ENCODE results near the gene MAST4. TPM values are rescaled to one million over a fixed set of nuclear protein-coding genes. Genes with fewer than 3 reads are reported as not detected.
A peak's percentile ranks its signal among the peaks of the same experiment; 100 is the strongest.

The MAST4 gene
- polyA plus RNA-seq, 1 donor (not counting 4 experiments of a cell fraction or from before 2014, with no cell fraction given): 19.8 TPM

GRCh38 chr5:66958201-66958979 is 362.2 kb downstream of the MAST4 start:
- no peaks in the 10 kb centered on the region for H3K9me3 ChIP-seq (ENCODE audit: control insufficient read depth, low read depth, low read length)
- H4K20me1 ChIP-seq (ENCODE audit: control insufficient read depth, extremely low read depth, insufficient read depth, low read length): no peaks in the 10 kb centered on the region
- peak overlapping the region; percentile 9 for H2AFZ ChIP-seq (ENCODE audit: control insufficient read depth, low read length)
- TF ChIP-seq CTCF (optimal IDR thresholded peaks at IDR 0.05 in 1 of 3, IDR thresholded peaks at IDR 0.05 in 1 of 3, conservative IDR thresholded peaks at IDR 0.05 in 1 of 3; ENCODE audit: extremely low read depth in 1 of 3, insufficient read depth in 2 of 3, low read length in 3 of 3) (no peak), EZH2 (IDR thresholded peaks at IDR 0.05; ENCODE audit: low read length) (no peak)
- no peaks in the 10 kb centered on the region for H3K36me3 ChIP-seq (ENCODE audit: control insufficient read depth in 2 of 2, extremely low read depth in 1 of 2, insufficient read depth in 2 of 2, low read length in 2 of 2)
- DNase-seq (ENCODE audit: low read depth, low spot score): no peak
- peak; percentile 80 for FAIRE-seq
- peak overlapping the region; percentile 82 for H3K27ac ChIP-seq (ENCODE audit: control insufficient read depth, insufficient read depth, low read length)
- peak overlapping the region; percentile 94 for H3K4me2 ChIP-seq (ENCODE audit: control insufficient read depth, extremely low read depth, insufficient read depth, low read depth, low read length)
- H3K79me2 ChIP-seq (ENCODE audit: control insufficient read depth, insufficient read depth, low read length): no peaks in the 10 kb centered on the region
- peak overlapping the region; percentile 74 for H3K9ac ChIP-seq (ENCODE audit: control insufficient read depth, extremely low read depth, insufficient read depth, low read length)
- no peaks in the 10 kb centered on the region for H3K27me3 ChIP-seq (ENCODE audit: control insufficient read depth, extremely low read depth, insufficient read depth, low read length)
- peaks cover 31% of the 10 kb centered on the region for H3K4me1 ChIP-seq (ENCODE audit: control insufficient read depth, extremely low read depth, insufficient read depth, low read length)
- H3K4me3 ChIP-seq (ENCODE audit: control insufficient read depth in 2 of 3, extremely low read depth in 1 of 3, insufficient read depth in 2 of 3, low read depth in 1 of 3, low read length in 3 of 3): peak overlapping the region in 2 of 3 experiments; percentile 62 to 68
- dilution Hi-C loops (cut with MboI; ENCODE audit: extremely low pct_ligation_motif_present, low sequenced_read_pairs): no loop called here
- no peaks in the 10 kb centered on the region for H3K9me1 ChIP-seq (ENCODE audit: control insufficient read depth, extremely low read depth, insufficient read depth, low read length)

GRCh38 chr5:66958980-66959641 is 362.9 kb downstream of the MAST4 start:
- dilution Hi-C loops (cut with MboI; ENCODE audit: extremely low pct_ligation_motif_present, low sequenced_read_pairs): no loop called here
- peak overlapping the region; percentile 79 for H2AFZ ChIP-seq (ENCODE audit: control insufficient read depth, low read length)
- no peaks in the 10 kb centered on the region for H3K9me1 ChIP-seq (ENCODE audit: control insufficient read depth, extremely low read depth, insufficient read depth, low read length)
- peak overlapping the region; percentile 74 for H3K9ac ChIP-seq (ENCODE audit: control insufficient read depth, extremely low read depth, insufficient read depth, low read length)
- peak overlapping the region in 2 of 3 experiments; percentile 62 to 68 for H3K4me3 ChIP-seq (ENCODE audit: control insufficient read depth in 2 of 3, extremely low read depth in 1 of 3, insufficient read depth in 2 of 3, low read depth in 1 of 3, low read length in 3 of 3)
- peaks cover 31% of the 10 kb centered on the region for H3K4me1 ChIP-seq (ENCODE audit: control insufficient read depth, extremely low read depth, insufficient read depth, low read length)
- TF ChIP-seq CTCF (optimal IDR thresholded peaks at IDR 0.05 in 1 of 3, IDR thresholded peaks at IDR 0.05 in 1 of 3, conservative IDR thresholded peaks at IDR 0.05 in 1 of 3; ENCODE audit: extremely low read depth in 1 of 3, insufficient read depth in 2 of 3, low read length in 3 of 3): no peak
- no peak for TF ChIP-seq EZH2 (IDR thresholded peaks at IDR 0.05; ENCODE audit: low read length)
- peak overlapping the region; percentile 94 for H3K4me2 ChIP-seq (ENCODE audit: control insufficient read depth, extremely low read depth, insufficient read depth, low read depth, low read length)
- FAIRE-seq (peak; percentile 93), DNase-seq (ENCODE audit: low read depth, low spot score) (no peak)
- H3K9me3 ChIP-seq (ENCODE audit: control insufficient read depth, low read depth, low read length): no peaks in the 10 kb centered on the region
- H4K20me1 ChIP-seq (ENCODE audit: control insufficient read depth, extremely low read depth, insufficient read depth, low read length): no peaks in the 10 kb centered on the region
- H3K27me3 ChIP-seq (ENCODE audit: control insufficient read depth, extremely low read depth, insufficient read depth, low read length): no peaks in the 10 kb centered on the region
- no peaks in the 10 kb centered on the region for H3K36me3 ChIP-seq (ENCODE audit: control insufficient read depth in 2 of 2, extremely low read depth in 1 of 2, insufficient read depth in 2 of 2, low read length in 2 of 2)
- no peaks in the 10 kb centered on the region for H3K79me2 ChIP-seq (ENCODE audit: control insufficient read depth, insufficient read depth, low read length)
- peak overlapping the region; percentile 82 for H3K27ac ChIP-seq (ENCODE audit: control insufficient read depth, insufficient read depth, low read length)

Data from keratinocyte (primary cell).